ENCODE results near the gene RETREG1. TPM values are rescaled to one million over a fixed set of nuclear protein-coding genes. Genes with fewer than 3 reads are reported as not detected.
A peak's percentile ranks its signal among the peaks of the same experiment; 100 is the strongest.

RETREG1 gene
- total and polyA plus RNA-seq, 8 donors = 1.9 to 26.0 (median 2.5) TPM

- H3K4me1 ChIP-seq = peaks cover 10 to 32% of the 10 kb centered on the region in 2 donors
- no peaks in the 10 kb centered on the region for H3K27me3 ChIP-seq
- intact Hi-C loops (cut with DNase I) = no loop called here
- DNase-seq (no peak), ATAC-seq (no peak)
- peaks cover 0 to 66% of the 10 kb centered on the region in 2 donors for H3K36me3 ChIP-seq
- H3K27ac ChIP-seq = peak overlapping the region; percentile 21 to 71
- no peak for TF ChIP-seq CTCF (IDR thresholded peaks at IDR 0.05)
- H3K9me3 ChIP-seq = no peaks in the 10 kb centered on the region
- no peak overlapping the region for H3K4me3 ChIP-seq
Measured at GRCh38 chr5:16455668-16456067, 161.1 kb downstream of the RETREG1 start.

GRCh38 chr5:16454686-16455085 lies 162.1 kb downstream of the RETREG1 start:
- TF ChIP-seq CTCF (IDR thresholded peaks at IDR 0.05) = no peak
- Histone ChIP-seq H3K9me3 (no peaks in the 10 kb centered on the region), H3K27ac (peak overlapping the region in 1 of 2 donors; percentile 71), H3K4me1 (peaks cover 10 to 32% of the 10 kb centered on the region in 2 donors), H3K4me3 (no peak overlapping the region), H3K27me3 (no peaks in the 10 kb centered on the region), H3K36me3 (peaks cover 0 to 70% of the 10 kb centered on the region in 2 donors)
- ATAC-seq (no peak), DNase-seq (no peak)
- intact Hi-C loops (cut with DNase I) = no loop called here

- ATAC-seq (no peak), DNase-seq (peak in 1 of 4 donors; percentile 6)
- peaks cover 0 to 75% of the 10 kb centered on the region in 2 donors for H3K36me3 ChIP-seq
- no peaks in the 10 kb centered on the region for H3K9me3 ChIP-seq
- no peak overlapping the region for H3K27ac ChIP-seq
- H3K4me3 ChIP-seq = no peak overlapping the region
- intact Hi-C loops (cut with DNase I) = no loop called here
- H3K4me1 ChIP-seq = peaks cover 10 to 32% of the 10 kb centered on the region in 2 donors
- TF ChIP-seq CTCF (IDR thresholded peaks at IDR 0.05) = no peak
- H3K27me3 ChIP-seq = no peaks in the 10 kb centered on the region
Measured at GRCh38 chr5:16453609-16454008, 163.2 kb downstream of the RETREG1 start.

DNA sequence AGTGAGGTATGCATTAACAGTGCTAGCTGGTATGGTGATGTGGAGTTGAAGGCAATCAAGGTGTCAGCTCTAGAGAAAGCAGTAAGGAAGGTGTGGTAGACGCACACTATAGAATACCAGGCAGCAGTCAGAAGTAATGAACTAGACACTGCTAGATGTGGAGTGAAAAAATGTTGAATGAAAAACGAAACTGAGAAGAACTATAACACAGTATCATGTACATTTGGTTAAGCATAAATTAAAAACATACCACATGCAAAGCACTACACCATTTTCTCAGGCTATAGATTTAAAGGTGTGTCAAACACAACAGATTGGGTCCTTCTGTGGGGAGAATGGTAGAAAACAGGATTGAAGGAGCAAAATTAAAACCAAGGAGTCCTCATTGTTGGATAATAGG lies 166.6 kb downstream of the RETREG1 start:
- intact Hi-C loops (cut with DNase I) = no loop called here
- Histone ChIP-seq H3K27me3 (no peaks in the 10 kb centered on the region), H3K36me3 (peaks cover 0 to 90% of the 10 kb centered on the region in 2 donors), H3K4me3 (no peak overlapping the region), H3K4me1 (peaks cover 0 to 8% of the 10 kb centered on the region in 2 donors), H3K27ac (no peak overlapping the region), H3K9me3 (no peaks in the 10 kb centered on the region)
- no peak for DNase-seq
- no peak for TF ChIP-seq CTCF (IDR thresholded peaks at IDR 0.05)
- no peak for ATAC-seq

- DNase-seq (no peak), ATAC-seq (no peak)
- Histone ChIP-seq H3K36me3 (peaks cover 0 to 68% of the 10 kb centered on the region in 2 donors), H3K4me1 (no peaks in the 10 kb centered on the region), H3K27me3 (no peaks in the 10 kb centered on the region), H3K4me3 (no peak overlapping the region), H3K27ac (no peak overlapping the region), H3K9me3 (no peaks in the 10 kb centered on the region)
- intact Hi-C loops (cut with DNase I) = no loop called here
- TF ChIP-seq CTCF (IDR thresholded peaks at IDR 0.05) = no peak
Measured at GRCh38 chr5:16446993-16447392, 169.8 kb downstream of the RETREG1 start.

All from left lung (tissue), 10 donors.